Hepatocyte (in vitro differentiated cells): ENCODE measurements around the gene METTL14. TPM values are rescaled to one million over a fixed set of nuclear protein-coding genes. Genes with fewer than 3 reads are reported as not detected.

Experiments used
- DNase-seq: peaks from one replicate; pipeline ENCODE4 v3.0.0-alpha.2; 2016; ENCODE audit warnings: low spot score
- H2AFZ ChIP-seq: fragments of 200-600 bp; sonication (generic); 2 replicates; pipeline ENCODE4 v1.6.0; 2016; ENCODE audit warnings: antibody characterized with exemption, mild to moderate bottlenecking
- H3K27ac ChIP-seq: fragments of 200-600 bp; sonication (generic); 2 replicates; pipeline ENCODE4 v1.5.1; 2016; ENCODE audit warnings: mild to moderate bottlenecking
- H3K27me3 ChIP-seq: fragments of 200-600 bp; sonication (generic); 2 replicates; pipeline ENCODE4 v1.6.1; 2016
- H3K36me3 ChIP-seq: fragments of 200-600 bp; sonication (generic); replicated peaks from 2 replicates; pipeline ENCODE4 v1.5.1; 2016; ENCODE audit warnings: low read depth; ENCODE audit not compliant: insufficient read depth
- H3K4me1 ChIP-seq: fragments of 200-600 bp; sonication (generic); 2 replicates; pipeline ENCODE4 v1.5.1; 2016; ENCODE audit warnings: mild to moderate bottlenecking, moderate library complexity; ENCODE audit not compliant: insufficient read depth
- H3K4me2 ChIP-seq: fragments of 200-600 bp; sonication (generic); 2 replicates; pipeline ENCODE4 v1.6.0; 2016
- H3K4me3 ChIP-seq: fragments of 200-600 bp; sonication (generic); 2 replicates; pipeline ENCODE4 v1.5.1; 2016; ENCODE audit warnings: mild to moderate bottlenecking
- H3K79me2 ChIP-seq: fragments of 200-600 bp; sonication (generic); 2 replicates; pipeline ENCODE4 v1.6.0; 2017; ENCODE audit warnings: mild to moderate bottlenecking
- H3K9me2 ChIP-seq: fragments of 200-600 bp; sonication (generic); replicated peaks from 2 replicates; pipeline ENCODE4 v1.6.0; 2017; ENCODE audit warnings: mild to moderate bottlenecking; ENCODE audit not compliant: insufficient read depth
- H3K9me3 ChIP-seq: fragments of 200-600 bp; sonication (generic); 2 replicates; pipeline ENCODE4 v1.5.1; 2016; ENCODE audit warnings: low read depth, mild to moderate bottlenecking
- H4K20me1 ChIP-seq: fragments of 200-600 bp; sonication (generic); 2 replicates; pipeline ENCODE4 v1.6.0; 2016; ENCODE audit warnings: mild to moderate bottlenecking; ENCODE audit not compliant: insufficient read depth, poor library complexity, severe bottlenecking
- EZH2 ChIP-seq: fragments of 200-600 bp; sonication (generic); IDR thresholded peaks from 2 replicates; pipeline ENCODE4 v1.6.1; 2016; ENCODE audit warnings: antibody characterized with exemption, mild to moderate bottlenecking, borderline replicate concordance
- EZH2phosphoT487 ChIP-seq: fragments of 200-600 bp; sonication (generic); IDR thresholded peaks from one replicate; pipeline ENCODE4 v1.6.1; 2018; ENCODE audit warnings: antibody characterized with exemption, mild to moderate bottlenecking, low read depth, moderate library complexity; ENCODE audit not compliant: unreplicated experiment, severe bottlenecking
- WGBS: methylation state at CpG from one replicate; pipeline ENCODE4 v1.1.6; 2016; ENCODE audit warnings: low lambda C conversion rate; ENCODE audit errors: missing lambda C conversion rate; 5-methylcytosine and 5-hydroxymethylcytosine counted together
- polyA plus RNA-seq: library from polyadenylated mRNA; unstranded; fragments of >200 nt; fragmentation: Nextera tagmentation; extraction: Ambion mirVana; gene quantifications from 2 replicates; pipeline ENCODE4 v1.2.1, GENCODE V29; 2016
- total RNA-seq: library from RNA; depleted of rRNA; stranded (reverse); fragments of >200 nt; gene quantifications from 2 replicates; pipeline ENCODE4 v1.2.3, GENCODE V29; 2014
- TF ChIP-seq, protein P1 (sequence below): fragments of 200-600 bp; sonication (generic); IDR thresholded peaks from 2 replicates; pipeline ENCODE4 v1.5.1; 2016; ENCODE audit warnings: antibody characterized with exemption, mild to moderate bottlenecking; ENCODE audit not compliant: poor library complexity

Gene METTL14
- total and polyA plus RNA-seq, 2 experiments from 2014 or later = 18.3 to 24.4 TPM

GRCh38 chr4:118723369-118723768, 38.2 kb downstream of the METTL14 start:
- Histone ChIP-seq H3K79me2 (no peaks in the 10 kb centered on the region), H3K4me2 (no peak overlapping the region), H3K9me2 (no peaks in the 10 kb centered on the region), H3K9me3 (no peaks in the 10 kb centered on the region), H2AFZ (no peak overlapping the region), H3K36me3 (peaks cover 4% of the 10 kb centered on the region), H4K20me1 (no peaks in the 10 kb centered on the region), H3K4me1 (no peaks in the 10 kb centered on the region), H3K4me3 (no peak overlapping the region), H3K27ac (no peak overlapping the region), H3K27me3 (no peaks in the 10 kb centered on the region)
- 96% methylated on average over 3 of the region's 3 CpGs for WGBS
- DNase-seq = no peak
- TF ChIP-seq EZH2 (no peak), EZH2phosphoT487 (no peak)
- TF ChIP-seq, protein P1, sequence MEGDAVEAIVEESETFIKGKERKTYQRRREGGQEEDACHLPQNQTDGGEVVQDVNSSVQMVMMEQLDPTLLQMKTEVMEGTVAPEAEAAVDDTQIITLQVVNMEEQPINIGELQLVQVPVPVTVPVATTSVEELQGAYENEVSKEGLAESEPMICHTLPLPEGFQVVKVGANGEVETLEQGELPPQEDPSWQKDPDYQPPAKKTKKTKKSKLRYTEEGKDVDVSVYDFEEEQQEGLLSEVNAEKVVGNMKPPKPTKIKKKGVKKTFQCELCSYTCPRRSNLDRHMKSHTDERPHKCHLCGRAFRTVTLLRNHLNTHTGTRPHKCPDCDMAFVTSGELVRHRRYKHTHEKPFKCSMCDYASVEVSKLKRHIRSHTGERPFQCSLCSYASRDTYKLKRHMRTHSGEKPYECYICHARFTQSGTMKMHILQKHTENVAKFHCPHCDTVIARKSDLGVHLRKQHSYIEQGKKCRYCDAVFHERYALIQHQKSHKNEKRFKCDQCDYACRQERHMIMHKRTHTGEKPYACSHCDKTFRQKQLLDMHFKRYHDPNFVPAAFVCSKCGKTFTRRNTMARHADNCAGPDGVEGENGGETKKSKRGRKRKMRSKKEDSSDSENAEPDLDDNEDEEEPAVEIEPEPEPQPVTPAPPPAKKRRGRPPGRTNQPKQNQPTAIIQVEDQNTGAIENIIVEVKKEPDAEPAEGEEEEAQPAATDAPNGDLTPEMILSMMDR = no peak

DNA sequence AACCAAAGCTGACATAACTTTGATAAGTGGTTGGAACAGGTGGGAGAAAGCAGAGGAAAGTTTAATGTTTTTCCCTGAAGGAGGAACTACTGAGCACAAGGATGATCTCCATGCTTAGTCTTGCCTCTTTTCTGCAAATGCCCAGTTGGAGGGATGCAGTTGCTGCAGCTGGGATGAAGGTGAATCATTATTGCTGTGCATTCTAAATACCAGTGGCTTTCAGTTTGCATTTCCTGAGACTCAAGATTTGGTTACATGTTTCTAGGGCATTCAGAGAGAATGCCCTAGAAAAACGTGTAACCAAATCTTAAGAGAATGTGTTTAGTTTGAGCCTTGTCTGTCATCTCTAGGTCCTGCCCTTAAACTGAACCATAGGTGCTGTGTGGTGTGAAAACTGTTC, 42.2 kb downstream of the METTL14 start:
- Histone ChIP-seq H3K79me2 (no peaks in the 10 kb centered on the region), H3K27ac (no peak overlapping the region), H3K36me3 (peaks cover 4% of the 10 kb centered on the region), H3K9me2 (no peaks in the 10 kb centered on the region), H3K4me3 (no peak overlapping the region), H3K27me3 (no peaks in the 10 kb centered on the region), H3K9me3 (no peaks in the 10 kb centered on the region), H2AFZ (no peak overlapping the region), H3K4me1 (no peaks in the 10 kb centered on the region), H3K4me2 (no peak overlapping the region), H4K20me1 (no peaks in the 10 kb centered on the region)
- TF ChIP-seq EZH2phosphoT487 (no peak), EZH2 (no peak)
- TF ChIP-seq, protein P1 = no peak
- 80% methylated on average over 1 of the region's 1 CpG for WGBS
- DNase-seq = no peak

GRCh38 chr4:118729287-118730286, 44.4 kb downstream of the METTL14 start:
- Histone ChIP-seq H3K36me3 (peaks cover 4% of the 10 kb centered on the region), H3K4me3 (no peak overlapping the region), H3K79me2 (no peaks in the 10 kb centered on the region), H3K4me2 (no peak overlapping the region), H3K9me2 (no peaks in the 10 kb centered on the region), H3K4me1 (no peaks in the 10 kb centered on the region), H3K9me3 (no peaks in the 10 kb centered on the region), H3K27ac (peak overlapping the region; percentile 8), H4K20me1 (no peaks in the 10 kb centered on the region), H3K27me3 (no peaks in the 10 kb centered on the region), H2AFZ (no peak overlapping the region)
- TF ChIP-seq EZH2 (no peak), EZH2phosphoT487 (no peak)
- TF ChIP-seq, protein P1 = no peak
- WGBS = 88% methylated on average over 6 of the region's 6 CpGs
- no peak for DNase-seq
